ENCODE measurements around the gene SSH2.

DNA sequence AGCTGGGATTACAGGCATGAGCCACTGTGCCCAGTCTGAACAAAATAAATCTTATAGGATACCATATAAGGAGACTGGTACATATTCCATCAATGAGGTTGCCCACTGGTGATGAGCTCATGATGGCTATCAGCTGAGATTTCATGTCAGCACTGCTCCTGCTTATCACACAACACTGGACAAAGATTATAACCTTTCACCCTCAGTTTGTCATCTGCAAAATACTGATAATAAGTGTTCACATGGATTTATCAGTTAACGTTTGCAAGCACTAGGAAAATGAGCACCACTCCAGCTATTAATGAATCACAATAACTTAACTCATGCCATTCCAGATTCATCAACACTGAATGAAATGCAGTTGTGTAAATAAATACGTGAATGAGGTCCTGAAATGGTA, 83.7 kb downstream of the SSH2 start:
- TF ChIP-seq TOPORS (CRISPR knock-in tag; IDR thresholded peaks at IDR 0.05) (no peak), ZBTB10 (CRISPR knock-in tag; IDR thresholded peaks at IDR 0.05; ENCODE audit: borderline replicate concordance) (no peak), ZNF768 (CRISPR knock-in tag; IDR thresholded peaks at IDR 0.05) (no peak), CTCF (CRISPR knock-in tag; IDR thresholded peaks at IDR 0.05) (no peak), YY1 (IDR thresholded peaks at IDR 0.05; ENCODE audit: insufficient read depth, insufficient replicate concordance, low read depth, low read length) (no peak), ZNF850 (CRISPR knock-in tag; conservative IDR thresholded peaks at IDR 0.05) (no peak), BRF2 (CRISPR knock-in tag; IDR thresholded peaks at IDR 0.05) (no peak), BRCA1 (CRISPR knock-in tag; IDR thresholded peaks at IDR 0.05) (no peak), RCOR2 (CRISPR knock-in tag; IDR thresholded peaks at IDR 0.05) (no peak)
- TF ChIP-seq, protein P1, sequence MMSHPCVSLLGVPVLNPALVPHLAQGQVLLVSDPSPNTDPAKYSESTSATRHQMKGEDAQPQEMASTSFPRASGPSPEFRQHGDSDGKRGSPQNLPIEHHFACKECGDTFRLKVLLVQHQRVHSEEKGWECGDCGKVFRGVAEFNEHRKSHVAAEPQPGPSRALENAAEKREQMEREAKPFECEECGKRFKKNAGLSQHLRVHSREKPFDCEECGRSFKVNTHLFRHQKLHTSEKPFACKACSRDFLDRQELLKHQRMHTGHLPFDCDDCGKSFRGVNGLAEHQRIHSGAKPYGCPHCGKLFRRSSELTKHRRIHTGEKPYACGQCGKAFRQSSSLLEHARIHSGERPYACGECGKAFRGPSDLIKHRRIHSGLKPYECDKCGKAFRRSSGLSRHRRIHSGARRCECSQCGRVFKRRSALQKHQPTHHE (CRISPR knock-in tag; IDR thresholded peaks at IDR 0.05; ENCODE audit: borderline replicate concordance) = no peak
- TF ChIP-seq, protein P2, sequence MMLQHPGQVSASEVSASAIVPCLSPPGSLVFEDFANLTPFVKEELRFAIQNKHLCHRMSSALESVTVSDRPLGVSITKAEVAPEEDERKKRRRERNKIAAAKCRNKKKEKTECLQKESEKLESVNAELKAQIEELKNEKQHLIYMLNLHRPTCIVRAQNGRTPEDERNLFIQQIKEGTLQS (CRISPR knock-in tag; IDR thresholded peaks at IDR 0.05) = no peak
- TF ChIP-seq, protein P3, sequence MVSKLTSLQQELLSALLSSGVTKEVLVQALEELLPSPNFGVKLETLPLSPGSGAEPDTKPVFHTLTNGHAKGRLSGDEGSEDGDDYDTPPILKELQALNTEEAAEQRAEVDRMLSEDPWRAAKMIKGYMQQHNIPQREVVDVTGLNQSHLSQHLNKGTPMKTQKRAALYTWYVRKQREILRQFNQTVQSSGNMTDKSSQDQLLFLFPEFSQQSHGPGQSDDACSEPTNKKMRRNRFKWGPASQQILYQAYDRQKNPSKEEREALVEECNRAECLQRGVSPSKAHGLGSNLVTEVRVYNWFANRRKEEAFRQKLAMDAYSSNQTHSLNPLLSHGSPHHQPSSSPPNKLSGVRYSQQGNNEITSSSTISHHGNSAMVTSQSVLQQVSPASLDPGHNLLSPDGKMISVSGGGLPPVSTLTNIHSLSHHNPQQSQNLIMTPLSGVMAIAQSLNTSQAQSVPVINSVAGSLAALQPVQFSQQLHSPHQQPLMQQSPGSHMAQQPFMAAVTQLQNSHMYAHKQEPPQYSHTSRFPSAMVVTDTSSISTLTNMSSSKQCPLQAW (CRISPR knock-in tag; IDR thresholded peaks at IDR 0.05) = no peak
- TF ChIP-seq, protein P4, sequence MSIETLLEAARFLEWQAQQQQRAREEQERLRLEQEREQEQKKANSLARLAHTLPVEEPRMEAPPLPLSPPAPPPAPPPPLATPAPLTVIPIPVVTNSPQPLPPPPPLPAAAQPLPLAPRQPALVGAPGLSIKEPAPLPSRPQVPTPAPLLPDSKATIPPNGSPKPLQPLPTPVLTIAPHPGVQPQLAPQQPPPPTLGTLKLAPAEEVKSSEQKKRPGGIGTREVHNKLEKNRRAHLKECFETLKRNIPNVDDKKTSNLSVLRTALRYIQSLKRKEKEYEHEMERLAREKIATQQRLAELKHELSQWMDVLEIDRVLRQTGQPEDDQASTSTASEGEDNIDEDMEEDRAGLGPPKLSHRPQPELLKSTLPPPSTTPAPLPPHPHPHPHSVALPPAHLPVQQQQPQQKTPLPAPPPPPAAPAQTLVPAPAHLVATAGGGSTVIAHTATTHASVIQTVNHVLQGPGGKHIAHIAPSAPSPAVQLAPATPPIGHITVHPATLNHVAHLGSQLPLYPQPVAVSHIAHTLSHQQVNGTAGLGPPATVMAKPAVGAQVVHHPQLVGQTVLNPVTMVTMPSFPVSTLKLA (IDR thresholded peaks at IDR 0.05) = no peak

Data from HepG2 (cell line).